OCI-LY3 (cell line): ENCODE data around the gene SLC30A1.

Experiments
- H2AFZ ChIP-seq: fragments of 200-600, 300-600 bp; shearing (Covaris generic); 2 replicates; pipeline ENCODE4 v1.6.0; 2014; ENCODE audit warnings: antibody characterized with exemption, low read depth, low read length
- H3K27ac ChIP-seq: fragments of 200-600, 300-600 bp; sonication (generic); 2 replicates; pipeline ENCODE4 v1.5.1; 2014; ENCODE audit warnings: mild to moderate bottlenecking, low read length, moderate library complexity, mixed read lengths
- H3K27me3 ChIP-seq: fragments of 200-600, 300-600 bp; sonication (generic); 2 replicates; pipeline ENCODE4 v1.6.1; 2014; ENCODE audit warnings: low read depth, low read length, mixed read lengths
- H3K36me3 ChIP-seq: fragments of 200-600, 300-600 bp; sonication (generic); replicated peaks from 2 replicates; pipeline ENCODE3; 2014; ENCODE audit warnings: low read depth, low read length, mixed read lengths
- H3K4me1 ChIP-seq: fragments of 300-600, 200-600 bp; sonication (generic); 2 replicates; pipeline ENCODE4 v1.6.1; 2014; ENCODE audit warnings: low read length, mixed read lengths
- H3K4me2 ChIP-seq: fragments of 200-600, 300-600 bp; sonication (generic); 2 replicates; pipeline ENCODE4 v1.6.1; 2014; ENCODE audit warnings: low read length, mixed read lengths
- H3K4me3 ChIP-seq: fragments of 300-600, 200-600 bp; sonication (generic); 2 replicates; pipeline ENCODE4 v1.5.1; 2014; ENCODE audit warnings: antibody characterized with exemption, mild to moderate bottlenecking, low read length, moderate library complexity
- H3K79me2 ChIP-seq: fragments of 300-600, 200-600 bp; shearing (Covaris generic); 2 replicates; pipeline ENCODE4 v1.6.1; 2014; ENCODE audit warnings: mild to moderate bottlenecking, low read length, mixed read lengths
- H3K9ac ChIP-seq: fragments of 300-600, 200-600 bp; shearing (Covaris generic); 2 replicates; pipeline ENCODE4 v1.6.0; 2014; ENCODE audit warnings: mild to moderate bottlenecking, low read length, moderate library complexity
- H3K9me3 ChIP-seq: fragments of 200-600, 300-600 bp; shearing (Covaris generic); 2 replicates; pipeline ENCODE4 v1.6.1; 2014; ENCODE audit warnings: low read length, mixed read lengths; ENCODE audit not compliant: insufficient read depth
- H4K20me1 ChIP-seq: fragments of 200-600, 300-600 bp; sonication (generic); 2 replicates; pipeline ENCODE4 v1.6.1; 2016; ENCODE audit warnings: low read length, mixed read lengths; ENCODE audit not compliant: insufficient read depth
- CTCF ChIP-seq: fragments of 200-600, 300-600 bp; sonication (generic); IDR thresholded peaks from 2 replicates; pipeline ENCODE4 v1.5.1; 2014; ENCODE audit warnings: antibody characterized with exemption, low read length, low read depth
- EZH2phosphoT487 ChIP-seq: fragments of 200-600 bp; shearing (Covaris generic); IDR thresholded peaks from 2 replicates; pipeline ENCODE4 v1.6.1; 2018; ENCODE audit warnings: antibody characterized with exemption, mixed run types, low read depth

Gene SLC30A1

GRCh38 chr1:211535346-211535745, 43.6 kb downstream of the SLC30A1 start:
- Histone ChIP-seq H3K27me3 (peaks cover 12% of the 10 kb centered on the region), H3K79me2 (no peaks in the 10 kb centered on the region), H3K36me3 (no peaks in the 10 kb centered on the region), H4K20me1 (no peaks in the 10 kb centered on the region), H3K27ac (no peak overlapping the region), H3K9me3 (no peaks in the 10 kb centered on the region), H3K4me1 (no peaks in the 10 kb centered on the region), H2AFZ (no peak overlapping the region), H3K4me3 (no peak overlapping the region), H3K4me2 (no peak overlapping the region), H3K9ac (no peak overlapping the region)
- TF ChIP-seq EZH2phosphoT487 (no peak), CTCF (no peak)

- no peaks in the 10 kb centered on the region for H4K20me1 ChIP-seq
- no peaks in the 10 kb centered on the region for H3K79me2 ChIP-seq
- H3K27ac ChIP-seq: no peak overlapping the region
- H3K4me3 ChIP-seq: no peak overlapping the region
- TF ChIP-seq EZH2phosphoT487 (no peak), CTCF (peak; percentile 41)
- no peaks in the 10 kb centered on the region for H3K4me1 ChIP-seq
- H3K36me3 ChIP-seq: no peaks in the 10 kb centered on the region
- H3K4me2 ChIP-seq: no peak overlapping the region
- no peaks in the 10 kb centered on the region for H3K9me3 ChIP-seq
- H3K27me3 ChIP-seq: peaks cover 15% of the 10 kb centered on the region
- H2AFZ ChIP-seq: no peak overlapping the region
- no peak overlapping the region for H3K9ac ChIP-seq
These were observed 44.2 kb downstream of the SLC30A1 start for GRCh38 chr1:211534545-211535291.

- H3K79me2 ChIP-seq: no peaks in the 10 kb centered on the region
- no peak overlapping the region for H2AFZ ChIP-seq
- no peak overlapping the region for H3K4me2 ChIP-seq
- H3K9ac ChIP-seq: no peak overlapping the region
- no peak overlapping the region for H3K4me3 ChIP-seq
- no peaks in the 10 kb centered on the region for H4K20me1 ChIP-seq
- peaks cover 26% of the 10 kb centered on the region for H3K27me3 ChIP-seq
- H3K27ac ChIP-seq: no peak overlapping the region
- peaks cover 19% of the 10 kb centered on the region for H3K4me1 ChIP-seq
- TF ChIP-seq CTCF: no peak
- H3K36me3 ChIP-seq: no peaks in the 10 kb centered on the region
- no peaks in the 10 kb centered on the region for H3K9me3 ChIP-seq
These were observed 46.9 kb downstream of the SLC30A1 start for GRCh38 chr1:211532088-211532444.

- Histone ChIP-seq H3K79me2 (no peaks in the 10 kb centered on the region), H3K27me3 (peaks cover 26% of the 10 kb centered on the region), H3K9me3 (no peaks in the 10 kb centered on the region), H3K4me3 (no peak overlapping the region), H3K36me3 (no peaks in the 10 kb centered on the region), H3K9ac (no peak overlapping the region), H4K20me1 (no peaks in the 10 kb centered on the region), H3K4me2 (no peak overlapping the region), H3K4me1 (peaks cover 25% of the 10 kb centered on the region), H3K27ac (no peak overlapping the region), H2AFZ (no peak overlapping the region)
- TF ChIP-seq CTCF (no peak), EZH2phosphoT487 (no peak)
These were observed 47.5 kb downstream of the SLC30A1 start for GRCh38 chr1:211531194-211532087.
